Left kidney (tissue), 2 donors: ENCODE results near the gene LMNB1. TPM values are rescaled to one million over a fixed set of nuclear protein-coding genes. Genes with fewer than 3 reads are reported as not detected.
"Not testable (repeated sequence)": the region's sequence is repeated elsewhere in the genome, so short reads cannot be mapped to it uniquely, and the experiment has no call there.

Experiments
- DNase-seq: peaks from one replicate; pipeline ENCODE4 v3.0.0-alpha.2; 2013
- polyA plus RNA-seq: library from polyadenylated mRNA; unstranded; fragments of 120-200 nt; gene quantifications from one replicate; pipeline ENCODE4 v1.2.1, GENCODE V29; 2013; ENCODE audit not compliant: insufficient read length

LMNB1 gene
- polyA plus RNA-seq, 1 donor: 165 TPM

- peak; percentile 43 for DNase-seq
Measured at GRCh38 chr5:126777257-126777974, 480 bp downstream of the LMNB1 start.

GRCh38 chr5:126777975-126778674, 1.2 kb downstream of the LMNB1 start:
- peak; percentile 90 for DNase-seq

- DNase-seq: no peak
Measured at GRCh38 chr5:126778675-126779403, 1.9 kb downstream of the LMNB1 start.

GRCh38 chr5:126780165-126780827, 3.4 kb downstream of the LMNB1 start:
- DNase-seq: peak; percentile 49

GRCh38 chr5:126788409-126788808, 11.5 kb downstream of the LMNB1 start:
- DNase-seq: not testable (repeated sequence)

- DNase-seq: no peak
Measured at GRCh38 chr5:126793097-126793496, 16.2 kb downstream of the LMNB1 start.

- DNase-seq: not testable (repeated sequence)
Measured at GRCh38 chr5:126793648-126794047, 16.7 kb downstream of the LMNB1 start.

- DNase-seq: no peak
Measured at GRCh38 chr5:126794157-126794828, 17.4 kb downstream of the LMNB1 start.

- DNase-seq: no peak
Measured at GRCh38 chr5:126799780-126800179, 22.8 kb downstream of the LMNB1 start.

- DNase-seq: no peak
Measured at GRCh38 chr5:126801174-126801991, 24.4 kb downstream of the LMNB1 start.

GRCh38 chr5:126801992-126802294, 25.0 kb downstream of the LMNB1 start:
- no peak for DNase-seq

GRCh38 chr5:126805063-126805462, 28.1 kb downstream of the LMNB1 start:
- no peak for DNase-seq

- DNase-seq: peak; percentile 20
Measured at GRCh38 chr5:126808521-126808988, 31.6 kb downstream of the LMNB1 start.

GRCh38 chr5:126809916-126810315, 33.0 kb downstream of the LMNB1 start:
- no peak for DNase-seq

- no peak for DNase-seq
Measured at GRCh38 chr5:126810596-126811380, 33.9 kb downstream of the LMNB1 start.

GRCh38 chr5:126811515-126812198, 34.7 kb downstream of the LMNB1 start:
- no peak for DNase-seq

- no peak for DNase-seq
Measured at GRCh38 chr5:126812199-126812570, 35.2 kb downstream of the LMNB1 start.

- not testable (repeated sequence) for DNase-seq
Measured at GRCh38 chr5:126813799-126814198, 36.9 kb downstream of the LMNB1 start.

- no peak for DNase-seq
Measured at GRCh38 chr5:126814721-126815404, 37.9 kb downstream of the LMNB1 start.
